A549 (cell line): ENCODE results near the gene C2orf49. TPM values are rescaled to one million over a fixed set of nuclear protein-coding genes. Genes with fewer than 3 reads are reported as not detected.

Experiments
- ATAC-seq, 2 experiments: fragments of 200-7000 bp in 1 of 2; fragments of >200 bp in 1 of 2; cut with Nextera tagmentation in 1 of 2; cut with Tn5 transposase in 1 of 2; 3 replicates each; pipeline versions ENCODE4 v1.8.0 to v1.9.1; 2018 to 2020; ENCODE audit warnings: mild to moderate bottlenecking in 1 of 2, moderate library complexity in 1 of 2
- CTCF ChIA-PET: fragments of 300-600 bp; sonication (Branson Sonifier 250); formaldehyde crosslinking; extraction: SDS; loops from one replicate; lab custom pipeline; 2021; ENCODE audit warnings: antibody characterized with exemption, inconsistent platforms; lab: Yijun Ruan, JAX
- POLR2A ChIA-PET: fragments of 350-600 bp; formaldehyde crosslinking; extraction: SDS; loops from one replicate; lab custom pipeline; 2021; ENCODE audit warnings: antibody characterized with exemption, inconsistent platforms; lab: Yijun Ruan, JAX
- DNase-seq, 2 experiments: peaks; one replicate each; pipeline versions ENCODE4 v3.0.0 to v3.0.0-alpha.2; 2011 to 2016; ENCODE audit warnings: low read depth in 1 of 2, low spot score in 1 of 2
- FAIRE-seq: peaks from 2 replicates; lab custom pipeline; 2011; peaks lifted over from hg19 to GRCh38; lab: Jason Lieb, UNC
- H3K27ac ChIP-seq, 2 experiments: fragments of >200 bp; sonication (Bioruptor Twin); formaldehyde crosslinking; 3 replicates each; pipeline ENCODE4 v1.5.1; 2016 to 2017
- H3K4me1 ChIP-seq: fragments of >200 bp; sonication (Bioruptor Twin); formaldehyde crosslinking; 3 replicates; pipeline ENCODE4 v1.6.1; 2016
- H3K4me2 ChIP-seq: fragments of >200 bp; sonication (Bioruptor Twin); formaldehyde crosslinking; 3 replicates; pipeline ENCODE4 v1.6.1; 2016
- H3K4me3 ChIP-seq: fragments of >200 bp; sonication (Bioruptor Twin); formaldehyde crosslinking; 3 replicates; pipeline ENCODE4 v1.5.1; 2016
- H3K9me3 ChIP-seq: fragments of >200 bp; sonication (Bioruptor Twin); formaldehyde crosslinking; 3 replicates; pipeline ENCODE4 v1.6.1; 2016
- ATOH8 ChIP-seq: fragments of 250-450 bp; sonication (Bioruptor Pico); IDR thresholded peaks from 2 replicates; pipeline ENCODE4 v1.5.0; 2020; ENCODE audit warnings: low read depth, mild to moderate bottlenecking, moderate library complexity
- BHLHE40 ChIP-seq: IDR thresholded peaks from 2 replicates; pipeline ENCODE4 v1.6.1; 2012; ENCODE audit warnings: low read depth, low read length, inconsistent platforms
- CBX8 ChIP-seq: fragments of 200-600 bp; sonication (generic); IDR thresholded peaks from 2 replicates; pipeline ENCODE4 v1.6.1; 2016
- CHD4 ChIP-seq: fragments of 200-600 bp; sonication (generic); IDR thresholded peaks from 2 replicates; pipeline ENCODE4 v1.6.1; 2016; ENCODE audit warnings: antibody characterized with exemption, mild to moderate bottlenecking, borderline replicate concordance
- EHMT2 ChIP-seq: fragments of 200-600 bp; sonication (generic); IDR thresholded peaks from 2 replicates; pipeline ENCODE4 v1.6.1; 2016; ENCODE audit warnings: antibody characterized with exemption, low read depth, mild to moderate bottlenecking, moderate library complexity
- ESRRA ChIP-seq: fragments of 150-350 bp; IDR thresholded peaks from 2 replicates; pipeline ENCODE4 v1.6.1; 2014; ENCODE audit warnings: mild to moderate bottlenecking, low read length, borderline replicate concordance
- FOSB ChIP-seq: fragments of 250-450 bp; sonication (Bioruptor Pico); IDR thresholded peaks from 2 replicates; pipeline ENCODE4 v1.5.0; 2020; ENCODE audit warnings: mild to moderate bottlenecking, moderate library complexity
- FOSL2 ChIP-seq, 2 experiments: fragments of 450-650 bp in 1 of 2; fragments of >200 bp in 1 of 2; sonication (Bioruptor Twin) in 1 of 2; formaldehyde crosslinking; IDR thresholded peaks; 2 replicates each; pipeline versions ENCODE4 v1.5.0 to v1.6.1; 2016 to 2020; ENCODE audit warnings: mild to moderate bottlenecking in 1 of 2, moderate library complexity in 1 of 2
- NFE2L2 ChIP-seq: fragments of 150-350 bp; conservative IDR thresholded peaks from 2 replicates; pipeline ENCODE4 v1.6.1; 2014; ENCODE audit warnings: low read length
- PBX3 ChIP-seq: IDR thresholded peaks from 2 replicates; pipeline ENCODE4 v1.6.1; 2012
- RAD21 ChIP-seq, 2 experiments: fragments of >200 bp in 1 of 2; sonication (Bioruptor Twin) in 1 of 2; formaldehyde crosslinking in 1 of 2; IDR thresholded peaks in 1 of 2; conservative IDR thresholded peaks in 1 of 2; 2 replicates in 1 of 2; 3 replicates in 1 of 2; pipeline ENCODE4 v1.6.1; 2012 to 2018; ENCODE audit warnings: inconsistent platforms in 1 of 2
- RARB ChIP-seq: fragments of 250-450 bp; sonication (Bioruptor Pico); IDR thresholded peaks from 2 replicates; pipeline ENCODE4 v1.8.0; 2021; ENCODE audit warnings: mild to moderate bottlenecking, moderate library complexity
- REST ChIP-seq: fragments of 200-600 bp; sonication (generic); IDR thresholded peaks from 2 replicates; pipeline ENCODE4 v1.6.1; 2016; ENCODE audit warnings: antibody characterized with exemption, mild to moderate bottlenecking, moderate library complexity
- ZC3H11A ChIP-seq: fragments of 450-650 bp; IDR thresholded peaks from 2 replicates; pipeline ENCODE4 v1.6.1; 2014; ENCODE audit warnings: antibody characterized with exemption, mild to moderate bottlenecking
- ZNF302 ChIP-seq: fragments of 250-450 bp; sonication (Bioruptor Pico); IDR thresholded peaks from 2 replicates; pipeline ENCODE4 v1.9.0; 2021; ENCODE audit warnings: inconsistent platforms, mild to moderate bottlenecking, moderate library complexity
- ZSCAN20 ChIP-seq: fragments of 250-450 bp; sonication (Bioruptor Pico); IDR thresholded peaks from 2 replicates; pipeline ENCODE4 v1.8.0; 2022; ENCODE audit warnings: mild to moderate bottlenecking, moderate library complexity
- WGBS: methylation state at CpG from one replicate; pipeline ENCODE4 v1.1.6; 2017; ENCODE audit errors: missing lambda C conversion rate; 5-methylcytosine and 5-hydroxymethylcytosine counted together
- polyA plus RNA-seq, 4 experiments: library from polyadenylated mRNA; depleted of rRNA in 3 of 4; stranded (reverse); fragments of >200 nt; fragmentation: RNase III in 1 of 4; extraction: RNeasy Plus Mini Kit Qiagen cat#74134 plus additional on column Dnase treatment in 1 of 4; gene quantifications; 2 replicates in 3 of 4; 3 replicates in 1 of 4; pipeline ENCODE4 v1.2.3, GENCODE V29; 2011 to 2017
- TF ChIP-seq, protein P1 (sequence below): fragments of 250-450 bp; sonication (Bioruptor Pico); IDR thresholded peaks from 2 replicates; pipeline ENCODE4 v1.5.0; 2021; ENCODE audit warnings: mild to moderate bottlenecking, moderate library complexity, borderline replicate concordance
- TF ChIP-seq, protein P2 (sequence below): fragments of 150-350 bp; IDR thresholded peaks from 2 replicates; pipeline ENCODE4 v1.6.1; 2014; ENCODE audit warnings: low read depth, mild to moderate bottlenecking, low read length

Gene C2orf49
- polyA plus RNA-seq, 2 of the 4 experiments (the other 2 are of a cell fraction): 19.4 to 25.7 TPM

DNA sequence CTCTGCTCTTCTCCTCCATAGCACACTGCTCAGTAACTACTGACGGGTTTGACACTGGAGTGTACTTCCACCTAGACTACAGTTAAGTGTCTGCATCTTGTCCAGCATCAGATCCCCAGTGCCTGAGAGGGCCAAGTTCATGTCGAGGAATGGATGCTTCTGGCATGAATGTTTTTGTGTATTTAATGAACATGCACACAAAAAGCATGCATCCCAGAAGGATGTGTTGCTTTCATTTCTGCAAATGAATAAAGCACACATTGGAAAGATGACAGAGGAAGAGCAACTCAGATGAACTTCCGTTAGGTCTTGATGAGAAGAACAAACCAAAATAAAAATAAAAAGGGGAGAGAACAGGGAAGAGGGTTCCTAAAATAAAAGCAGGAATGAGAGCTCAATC is 27.9 kb downstream of the C2orf49 start:
- ChIA-PET POLR2A (no interaction called here), CTCF (interaction anchor here (0.9 to 6.1 kb wide), 3 partner anchors 9 to 184 kb away, joined by 3 to 146 read pairs (median 3); no protein-coding TSS in a partner anchor)
- no peak for TF ChIP-seq ATOH8
- TF ChIP-seq RARB: no peak
- no peak for TF ChIP-seq CBX8
- TF ChIP-seq, protein P1, sequence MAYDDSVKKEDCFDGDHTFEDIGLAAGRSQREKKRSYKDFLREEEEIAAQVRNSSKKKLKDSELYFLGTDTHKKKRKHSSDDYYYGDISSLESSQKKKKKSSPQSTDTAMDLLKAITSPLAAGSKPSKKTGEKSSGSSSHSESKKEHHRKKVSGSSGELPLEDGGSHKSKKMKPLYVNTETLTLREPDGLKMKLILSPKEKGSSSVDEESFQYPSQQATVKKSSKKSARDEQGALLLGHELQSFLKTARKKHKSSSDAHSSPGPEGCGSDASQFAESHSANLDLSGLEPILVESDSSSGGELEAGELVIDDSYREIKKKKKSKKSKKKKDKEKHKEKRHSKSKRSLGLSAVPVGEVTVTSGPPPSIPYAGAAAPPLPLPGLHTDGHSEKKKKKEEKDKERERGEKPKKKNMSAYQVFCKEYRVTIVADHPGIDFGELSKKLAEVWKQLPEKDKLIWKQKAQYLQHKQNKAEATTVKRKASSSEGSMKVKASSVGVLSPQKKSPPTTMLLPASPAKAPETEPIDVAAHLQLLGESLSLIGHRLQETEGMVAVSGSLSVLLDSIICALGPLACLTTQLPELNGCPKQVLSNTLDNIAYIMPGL (CRISPR knock-in tag): no peak
- no peak for TF ChIP-seq NFE2L2
- TF ChIP-seq BHLHE40: no peak
- TF ChIP-seq CHD4: no peak
- no peak for TF ChIP-seq FOSL2 (IDR thresholded peaks at IDR 0.05)
- no peak for TF ChIP-seq FOSL2 (CRISPR knock-in tag; IDR thresholded peaks at IDR 0.05)
- no peak for TF ChIP-seq RAD21 (conservative IDR thresholded peaks at IDR 0.05 in 1 of 2, IDR thresholded peaks at IDR 0.05 in 1 of 2)
- TF ChIP-seq ESRRA: no peak
- TF ChIP-seq ZSCAN20: no peak
- no peak for TF ChIP-seq REST
- TF ChIP-seq FOSB (CRISPR knock-in tag): no peak
- TF ChIP-seq, protein P2, sequence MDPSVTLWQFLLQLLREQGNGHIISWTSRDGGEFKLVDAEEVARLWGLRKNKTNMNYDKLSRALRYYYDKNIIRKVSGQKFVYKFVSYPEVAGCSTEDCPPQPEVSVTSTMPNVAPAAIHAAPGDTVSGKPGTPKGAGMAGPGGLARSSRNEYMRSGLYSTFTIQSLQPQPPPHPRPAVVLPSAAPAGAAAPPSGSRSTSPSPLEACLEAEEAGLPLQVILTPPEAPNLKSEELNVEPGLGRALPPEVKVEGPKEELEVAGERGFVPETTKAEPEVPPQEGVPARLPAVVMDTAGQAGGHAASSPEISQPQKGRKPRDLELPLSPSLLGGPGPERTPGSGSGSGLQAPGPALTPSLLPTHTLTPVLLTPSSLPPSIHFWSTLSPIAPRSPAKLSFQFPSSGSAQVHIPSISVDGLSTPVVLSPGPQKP: no peak
- TF ChIP-seq ZC3H11A: no peak
- TF ChIP-seq ZNF302 (CRISPR knock-in tag): no peak
- TF ChIP-seq PBX3: no peak
- TF ChIP-seq EHMT2: no peak
- H3K27ac ChIP-seq: no peak overlapping the region
- no peak overlapping the region for H3K4me3 ChIP-seq
- DNase-seq (no peak), FAIRE-seq (no peak), ATAC-seq (no peak)
- H3K4me2 ChIP-seq: no peak overlapping the region
- H3K4me1 ChIP-seq: peaks cover 4% of the 10 kb centered on the region; the same call in 2 of the 3 replicates
- no peaks in the 10 kb centered on the region for H3K9me3 ChIP-seq
- WGBS: 66% methylated on average over 3 of the region's 3 CpGs
